Suppressor macrophage treated with lipopolysaccharide for 1 hour (primary cell): ENCODE measurements around the gene ZP3.
"Not testable (repeated sequence)": the region's sequence is repeated elsewhere in the genome, so short reads cannot be mapped to it uniquely, and the experiment has no call there.

Experiments used
- DNase-seq, 3 donors: peaks; one replicate each; pipeline ENCODE4 v3.0.0-alpha.2; 2020 to 2022

ZP3 gene

DNA sequence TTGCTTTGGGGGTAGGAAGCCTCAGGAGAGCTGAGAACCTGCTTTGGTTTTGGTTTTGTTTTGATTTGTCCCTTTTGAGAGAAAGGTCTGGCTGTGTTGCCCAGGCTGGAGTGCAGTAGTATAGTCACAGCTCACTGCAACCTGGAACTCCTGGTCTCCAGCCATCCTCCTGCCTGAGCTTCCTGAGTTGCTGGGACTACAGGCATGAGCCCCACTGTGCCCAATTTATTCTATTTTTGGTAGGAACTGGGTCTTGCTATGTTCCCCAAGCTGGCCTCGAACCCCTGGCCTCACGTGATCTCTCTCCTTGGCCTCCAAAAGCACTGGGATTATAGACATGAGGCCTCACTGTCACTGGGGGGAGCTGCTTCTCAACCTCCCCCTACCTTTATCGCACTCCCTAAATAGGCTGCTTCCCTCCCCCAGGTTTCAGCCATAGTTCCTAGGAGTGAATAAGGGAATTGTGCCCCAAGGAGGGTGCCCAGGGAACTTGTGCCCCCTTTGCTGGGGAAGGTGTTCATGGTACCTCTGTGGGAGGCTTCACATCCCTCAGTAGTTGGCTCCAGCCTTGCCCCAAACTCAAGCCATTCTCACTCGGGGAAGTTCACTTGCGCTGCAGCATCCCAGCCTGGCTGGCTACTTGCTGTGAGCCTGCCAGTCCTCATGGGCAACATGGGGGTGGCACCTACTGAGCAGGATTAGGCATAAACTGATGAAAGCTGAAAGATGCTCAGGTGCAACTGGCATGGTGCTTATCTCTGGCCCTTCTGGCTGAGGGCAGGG is 18.1 kb downstream of the ZP3 start:
- DNase-seq, result not testable (repeated sequence)

DNA sequence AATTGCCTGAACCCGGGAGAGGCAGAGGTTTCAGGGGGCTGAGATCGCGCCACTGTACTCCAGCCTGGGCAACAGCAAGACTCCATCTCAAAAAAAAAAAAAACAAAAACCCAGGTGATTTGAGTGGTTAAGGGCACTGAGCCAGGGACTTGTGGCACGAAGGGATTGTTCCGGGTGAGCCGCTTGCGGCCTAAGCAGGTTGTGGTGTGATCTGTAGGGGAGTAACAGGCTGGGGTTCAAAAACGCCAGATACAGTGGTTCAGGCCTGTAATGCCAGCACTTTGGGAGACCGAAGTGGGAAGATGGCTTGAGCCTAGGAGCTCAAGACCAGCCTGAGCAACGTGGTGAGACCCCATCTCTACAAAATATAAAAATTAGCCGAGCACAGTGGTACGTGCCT is 19.1 kb downstream of the ZP3 start:
- DNase-seq, result not testable (repeated sequence)

DNA sequence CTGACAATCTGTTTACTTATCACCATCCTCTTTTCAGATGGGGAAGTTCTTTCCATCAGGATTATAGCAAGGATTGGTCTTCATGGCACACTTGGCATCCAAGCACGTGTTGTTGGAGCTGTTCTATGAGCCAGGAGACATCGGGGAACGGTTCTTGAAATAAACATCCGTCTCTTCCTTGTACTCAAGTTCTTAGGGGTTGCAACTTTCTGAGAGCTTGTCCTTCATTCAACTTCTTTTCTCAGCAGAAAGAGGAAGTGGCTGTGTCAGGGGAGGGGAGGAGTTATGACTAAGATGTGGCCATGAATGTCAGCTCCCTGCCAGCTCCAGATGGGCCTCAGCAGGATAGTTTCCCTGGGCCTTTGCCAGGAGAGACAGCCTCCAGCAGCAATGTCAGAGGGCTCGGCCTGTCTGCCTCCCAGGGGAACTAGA is 20.8 kb downstream of the ZP3 start:
- peak; percentile 46 to 65 (median 63) for DNase-seq

DNA sequence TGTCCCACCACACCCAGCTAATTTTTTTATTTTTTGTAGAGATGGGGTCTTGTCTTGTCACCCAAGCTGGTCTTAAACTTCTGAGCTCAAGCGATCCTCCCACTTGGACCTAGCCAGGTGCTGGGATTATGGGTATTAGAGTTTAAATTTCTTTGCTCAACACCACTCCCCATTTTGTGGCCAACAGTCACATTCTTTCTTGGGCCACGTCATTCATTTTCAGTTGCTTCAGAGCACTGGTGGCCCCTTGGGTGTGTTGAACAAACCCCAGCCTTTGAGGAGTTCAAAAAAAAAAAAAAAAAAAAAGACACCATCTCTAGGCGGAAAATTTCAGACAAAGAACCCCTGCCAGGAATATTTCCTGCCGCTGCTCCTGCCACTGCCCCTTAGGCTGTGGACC is 32.3 kb downstream of the ZP3 start:
- DNase-seq, result not testable (repeated sequence)

DNA sequence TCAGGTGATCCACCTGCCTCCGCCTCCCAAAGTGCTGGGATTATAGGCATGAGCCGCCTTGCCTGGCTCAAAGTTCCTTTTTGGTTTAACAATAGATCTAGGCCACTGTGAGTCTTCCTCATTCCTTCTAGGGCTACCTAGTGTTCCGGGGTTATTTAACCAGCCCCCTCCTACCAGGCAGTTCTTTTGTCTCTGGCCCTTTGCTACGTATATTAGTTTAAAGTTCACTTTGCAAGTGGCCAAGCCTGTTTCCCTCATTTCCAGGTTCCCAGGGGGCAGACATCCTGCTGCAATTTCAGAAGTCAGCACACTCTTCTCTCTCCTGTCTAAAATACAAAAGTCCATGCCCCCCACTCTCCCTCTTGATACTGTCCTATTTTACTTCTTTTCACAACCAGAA is 33.8 kb downstream of the ZP3 start:
- not testable (repeated sequence) for DNase-seq

DNA sequence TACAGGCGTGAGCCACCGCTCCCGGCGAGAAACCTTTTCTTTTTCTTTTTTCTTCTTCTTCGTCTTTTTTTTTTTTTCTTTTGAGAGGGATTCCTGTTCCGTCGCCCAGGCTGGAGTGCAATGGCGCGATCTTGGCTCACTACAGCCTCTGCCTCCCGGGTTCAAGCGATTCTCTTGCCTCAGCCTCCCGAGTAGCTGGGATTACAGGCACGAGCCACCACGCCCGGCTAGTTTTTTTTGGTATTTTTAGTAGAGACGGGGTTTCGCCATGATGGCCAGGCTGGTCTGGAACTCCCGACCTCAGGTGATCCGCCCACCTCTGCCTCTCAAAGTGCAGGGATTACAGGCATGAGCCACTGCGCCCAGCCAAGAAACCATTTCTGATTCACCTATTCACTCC is 36.0 kb downstream of the ZP3 start:
- DNase-seq, result not testable (repeated sequence)

DNA sequence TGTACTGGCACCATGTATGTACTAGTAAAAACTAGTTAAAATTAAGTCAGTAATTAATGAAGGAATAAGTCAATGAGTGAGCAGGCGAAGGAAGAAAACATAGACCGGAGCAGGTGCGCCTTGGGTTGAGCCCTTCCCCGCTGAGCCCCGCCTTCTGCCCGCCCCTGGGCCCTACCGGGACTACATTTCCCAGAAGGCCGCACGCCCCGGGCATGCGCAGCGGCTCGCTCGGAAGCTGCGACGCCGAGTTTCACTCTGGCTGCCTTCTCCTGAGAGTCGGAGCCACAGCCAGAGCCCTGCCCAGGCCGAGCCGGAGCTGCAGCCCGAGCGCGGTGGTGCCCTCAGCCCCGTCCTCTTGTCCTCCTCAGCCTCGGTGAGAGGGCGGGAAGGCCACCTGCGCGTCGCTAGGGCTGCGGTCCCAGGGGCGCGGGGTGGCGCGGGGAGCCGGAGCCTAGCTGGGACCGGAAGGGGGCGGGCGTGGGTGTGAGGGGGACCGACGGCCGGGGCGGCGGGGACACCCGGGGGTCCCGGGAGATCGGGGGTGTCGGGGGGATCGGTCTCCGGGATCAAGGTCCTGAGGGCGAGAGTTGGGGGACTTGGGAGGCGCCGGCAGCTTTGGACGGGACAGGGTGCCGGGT is 36.8 kb downstream of the ZP3 start, which contains the start of gene DTX2:
DTX2 (plus strand) TSS at position 246 of the 638 bp plus-strand sequence. CDS start 18,801 bp downstream, outside the sequence.
- DNase-seq, result not testable (repeated sequence)

DNA sequence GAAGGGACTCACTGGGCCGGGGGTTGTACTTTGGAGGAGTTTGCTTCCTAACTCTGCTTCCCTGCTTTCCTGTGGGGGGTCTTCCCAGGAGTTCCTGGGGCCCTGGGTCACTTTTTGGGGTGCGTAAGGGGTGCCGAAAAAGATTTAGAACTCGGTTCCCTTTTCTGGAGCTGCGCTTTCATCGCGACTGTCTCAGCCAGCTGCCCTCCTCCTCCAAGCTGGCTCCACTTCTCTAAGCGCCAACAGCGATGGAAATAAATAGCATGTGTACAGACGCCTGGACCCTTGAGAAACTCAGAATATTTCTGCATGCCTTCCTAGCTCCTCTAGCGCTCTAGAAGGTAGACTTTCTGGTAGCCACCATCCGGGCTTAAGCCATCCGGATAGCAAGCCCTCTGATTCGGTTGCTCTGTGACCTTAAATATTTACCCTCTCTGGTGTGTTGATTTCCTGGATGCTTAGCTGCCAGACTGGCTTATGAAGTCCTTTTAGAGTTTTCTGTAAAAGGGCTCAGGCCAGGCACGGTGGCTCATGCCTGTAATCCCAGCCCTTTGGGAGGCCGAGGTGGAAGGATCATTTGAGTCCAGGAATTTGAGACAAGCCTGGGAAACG is 37.6 kb downstream of the ZP3 start:
- not testable (repeated sequence) for DNase-seq

DNA sequence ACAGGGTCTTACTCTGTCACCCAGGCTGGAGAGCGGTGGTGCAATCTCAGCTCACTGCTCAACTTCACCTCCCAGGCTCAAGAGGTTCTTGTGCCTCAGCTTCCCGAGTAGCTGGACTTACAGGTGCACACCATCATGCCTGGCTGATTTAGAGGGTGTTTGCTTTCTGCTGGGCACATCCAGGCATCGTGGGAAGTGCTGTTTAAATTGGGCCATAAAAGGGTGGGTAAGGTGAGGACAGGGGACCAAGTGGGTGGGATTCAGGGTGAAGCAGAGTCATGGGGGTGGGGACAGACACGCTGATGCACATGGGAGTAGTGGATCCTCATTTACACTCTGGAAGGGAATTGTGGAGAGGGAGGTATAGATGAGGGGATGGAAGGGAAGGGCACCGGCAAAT is 40.2 kb downstream of the ZP3 start:
- not testable (repeated sequence) for DNase-seq

DNA sequence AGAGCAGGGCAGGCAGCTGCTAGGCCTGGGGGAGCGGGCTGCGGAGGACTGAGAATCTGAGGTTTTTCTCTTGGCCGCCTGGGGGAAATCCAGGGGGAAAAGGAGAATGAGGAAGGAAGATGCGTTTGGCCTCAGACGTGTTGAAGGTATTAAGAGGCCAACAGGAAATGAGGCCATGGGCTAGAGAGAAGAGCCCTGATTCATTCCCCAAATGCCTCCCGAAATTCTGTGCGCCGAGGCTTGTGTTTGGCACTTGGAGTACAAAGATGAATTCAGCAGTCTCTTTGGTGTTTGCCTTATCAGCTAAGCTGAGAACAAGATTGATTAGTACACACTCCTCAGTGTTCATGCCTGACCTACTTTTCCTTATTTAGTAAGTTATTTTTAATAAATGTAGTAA is 41.2 kb downstream of the ZP3 start:
- not testable (repeated sequence) for DNase-seq

DNA sequence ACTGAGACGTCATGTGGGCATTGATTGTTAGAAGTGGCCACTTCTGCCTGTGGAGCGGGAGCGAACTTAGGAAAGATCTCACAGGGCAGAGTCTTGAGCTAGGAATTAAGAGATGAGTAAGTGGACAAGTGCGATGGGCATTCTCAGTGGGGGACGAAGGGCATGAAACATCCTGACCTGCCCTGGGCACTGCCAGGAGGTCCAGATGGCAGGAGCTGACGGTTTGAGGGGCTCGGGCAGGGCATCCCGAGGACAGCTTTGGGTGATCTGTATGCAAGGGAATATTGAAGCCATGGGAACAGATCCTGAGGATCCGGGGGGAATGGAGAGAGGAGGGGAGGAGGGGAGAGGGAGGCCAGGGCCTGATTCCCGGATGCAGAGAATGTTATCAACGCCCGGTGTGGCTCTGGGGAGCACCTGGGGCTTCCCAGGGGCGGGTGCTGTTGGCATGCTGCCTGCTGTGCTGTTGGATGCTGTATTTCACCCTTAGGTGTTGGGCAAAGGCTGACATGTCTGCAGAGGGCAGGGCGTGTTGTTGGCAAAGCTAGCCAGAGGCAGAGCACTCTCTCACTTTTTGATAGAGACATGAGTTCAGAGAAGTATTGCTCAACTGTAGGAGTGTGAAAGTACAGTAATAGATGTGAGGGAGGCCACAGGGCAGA is 43.1 kb downstream of the ZP3 start:
- DNase-seq, result peak in 1 of 3 donors; percentile 12

DNA sequence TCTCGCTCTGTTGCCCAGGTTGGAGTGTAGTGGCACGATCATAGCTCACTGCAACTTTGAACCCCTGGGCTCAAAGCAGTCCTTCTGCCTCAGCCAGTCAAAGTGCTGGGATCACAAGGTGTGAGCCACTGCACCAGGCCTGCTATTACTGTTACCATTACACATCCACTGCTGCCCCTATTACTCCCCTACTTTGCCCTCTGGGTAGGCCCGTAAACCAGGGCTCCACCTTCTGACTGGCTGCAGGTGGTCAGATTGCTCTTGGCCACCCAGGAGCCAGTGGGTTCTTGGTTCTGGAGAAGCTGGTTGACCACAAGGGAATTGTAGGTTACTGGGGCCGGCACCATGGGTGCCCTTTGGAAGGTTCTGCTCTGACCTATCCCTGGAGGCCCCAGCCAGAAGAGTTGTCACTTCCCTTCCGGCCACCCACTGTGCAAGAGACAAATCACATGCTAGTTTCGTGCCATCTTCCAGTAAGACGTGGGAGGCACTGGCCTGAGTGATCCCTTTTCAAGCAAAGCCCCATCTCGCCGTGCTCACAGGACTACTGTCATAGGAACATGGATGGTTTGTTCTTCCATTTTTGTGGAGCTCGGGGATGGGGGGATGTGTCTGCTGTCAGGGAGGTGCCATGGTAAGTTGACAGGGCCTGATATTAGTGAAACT is 46.9 kb downstream of the ZP3 start:
- peak; percentile 60 to 78 (median 69) for DNase-seq

DNA sequence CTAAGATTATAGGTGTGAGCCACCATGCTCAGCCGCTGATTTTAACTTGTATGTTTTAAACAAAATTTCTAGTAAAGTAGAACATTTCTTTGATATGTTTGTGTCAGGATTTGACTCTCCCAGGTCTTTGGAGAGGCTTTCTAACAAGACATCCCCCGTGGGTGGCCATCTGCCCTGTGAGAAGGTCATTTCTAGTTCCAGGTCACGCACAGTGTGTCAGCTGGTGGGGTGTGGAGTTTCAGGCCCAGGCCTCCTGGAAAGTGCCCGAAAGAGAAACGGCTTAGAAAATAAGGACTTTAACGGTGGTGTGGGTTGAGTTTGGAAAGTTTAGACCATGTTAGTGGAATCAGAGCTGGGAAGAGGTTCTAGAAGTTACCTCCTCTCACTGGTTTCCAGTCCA is 48.3 kb downstream of the ZP3 start:
- DNase-seq, result not testable (repeated sequence)

DNA sequence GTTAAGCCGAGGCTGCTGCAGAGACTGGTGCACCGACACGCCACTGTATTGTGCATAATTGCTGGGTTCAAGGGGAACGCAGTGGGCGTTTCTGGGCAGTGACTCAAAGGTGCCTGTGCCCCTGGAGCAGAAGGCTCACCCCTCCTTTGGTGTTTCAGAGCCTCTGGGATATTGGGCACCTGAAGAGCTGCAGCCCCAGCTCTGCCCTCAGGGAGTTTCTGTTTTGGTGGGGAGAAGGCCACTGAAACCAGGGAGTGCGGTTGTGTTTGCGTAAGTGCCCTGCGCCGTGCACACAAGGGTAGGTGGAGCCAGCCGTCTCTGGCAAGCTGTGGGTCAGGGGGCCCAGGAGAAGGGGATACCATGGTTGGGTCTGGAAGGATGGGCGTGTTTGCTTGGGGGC is 51.5 kb downstream of the ZP3 start:
- not testable (repeated sequence) for DNase-seq

DNA sequence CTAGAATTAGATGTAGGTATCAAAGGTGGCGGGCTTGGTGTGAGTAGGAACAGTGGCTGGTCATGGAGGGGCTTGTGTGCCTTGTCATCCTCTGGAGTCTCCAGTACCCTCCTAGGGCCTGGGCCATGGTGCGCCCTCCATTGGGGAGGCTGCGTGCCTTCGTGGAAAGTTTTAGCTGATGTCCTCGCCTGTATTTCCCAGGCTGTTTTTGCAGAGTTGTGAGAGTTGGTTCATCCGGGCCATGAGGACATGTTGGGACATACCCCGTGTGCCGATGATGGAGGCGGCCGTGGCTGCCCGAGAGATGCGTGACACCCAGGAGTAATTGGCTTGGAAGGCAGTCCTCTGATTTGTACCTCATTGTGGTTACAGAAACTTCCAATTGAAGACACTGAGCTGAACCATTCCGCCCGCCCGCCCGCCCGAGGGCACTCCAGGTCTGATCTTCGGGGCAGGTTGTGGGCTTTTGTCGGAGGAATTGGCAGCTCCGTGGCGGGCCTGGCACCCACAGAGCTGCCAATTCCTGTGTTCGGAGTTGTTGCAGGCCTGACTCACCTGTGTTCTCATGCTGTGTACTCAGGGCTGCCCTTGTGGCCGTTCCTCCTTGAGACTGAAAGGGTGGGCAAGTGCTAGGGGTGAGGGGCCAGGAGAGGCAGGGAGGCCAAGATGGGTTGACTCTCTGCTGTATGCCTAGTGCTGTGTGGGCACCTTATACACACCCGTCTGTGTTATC is 52.2 kb downstream of the ZP3 start:
- not testable (repeated sequence) for DNase-seq

DNA sequence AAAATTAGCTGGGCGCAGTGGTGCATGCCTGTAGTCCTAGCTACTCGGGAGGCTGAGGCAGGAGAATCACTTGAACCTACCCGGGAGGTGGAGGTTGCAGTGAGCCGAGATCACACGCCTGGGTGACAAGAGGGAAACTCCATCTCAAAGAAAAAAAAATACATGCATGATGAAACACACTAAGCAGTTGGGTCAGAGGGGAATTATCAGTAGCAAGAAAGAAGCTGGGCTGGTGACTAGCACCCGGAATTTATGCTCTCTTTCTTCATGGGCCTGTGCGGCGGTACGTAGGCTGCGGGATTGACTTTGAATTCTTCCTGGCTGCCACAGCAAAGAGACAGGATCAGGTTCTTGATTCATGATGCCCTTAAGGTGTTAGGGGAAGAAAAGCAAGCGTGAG is 54.9 kb downstream of the ZP3 start:
- DNase-seq, result peak; percentile 55 to 66 (median 59)

DNA sequence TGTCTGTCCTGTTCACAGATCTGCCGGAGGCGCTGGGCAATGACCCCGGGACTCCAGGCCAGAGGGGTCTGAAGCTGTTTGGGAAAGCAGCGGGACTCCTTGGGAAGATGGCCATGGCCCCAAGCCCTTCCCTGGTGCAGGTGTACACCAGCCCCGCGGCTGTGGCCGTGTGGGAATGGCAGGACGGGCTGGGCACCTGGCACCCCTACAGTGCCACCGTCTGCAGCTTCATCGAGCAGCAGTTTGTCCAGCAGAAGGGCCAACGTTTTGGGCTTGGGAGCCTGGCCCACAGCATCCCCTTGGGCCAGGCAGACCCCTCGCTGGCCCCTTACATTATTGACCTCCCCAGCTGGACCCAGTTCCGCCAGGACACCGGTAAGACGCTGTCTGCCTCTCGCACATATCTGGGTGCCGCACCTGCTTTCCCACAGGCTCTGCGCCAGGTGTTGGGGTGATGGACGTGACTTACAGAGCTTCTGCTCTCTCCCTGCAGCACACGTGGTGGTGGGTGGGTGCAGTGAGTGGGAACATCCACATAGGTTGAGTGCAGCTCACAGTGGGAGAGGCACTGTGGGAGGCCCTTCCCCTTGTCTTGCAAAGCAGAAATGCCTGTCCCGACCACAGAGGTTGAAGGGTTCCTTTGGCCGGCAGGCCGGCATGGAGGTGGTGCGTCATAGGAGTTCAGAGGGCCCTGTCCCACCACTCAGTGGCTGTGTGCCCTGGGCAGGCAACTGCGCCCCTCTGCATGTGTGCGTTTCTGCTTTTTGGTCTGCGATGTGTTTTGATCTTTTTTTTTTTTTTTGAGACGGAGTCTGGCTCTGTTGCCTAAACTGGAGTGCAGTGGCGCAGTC is 55.9 kb downstream of the ZP3 start:
- DNase-seq, result peak in 1 of 3 donors; percentile 5

DNA sequence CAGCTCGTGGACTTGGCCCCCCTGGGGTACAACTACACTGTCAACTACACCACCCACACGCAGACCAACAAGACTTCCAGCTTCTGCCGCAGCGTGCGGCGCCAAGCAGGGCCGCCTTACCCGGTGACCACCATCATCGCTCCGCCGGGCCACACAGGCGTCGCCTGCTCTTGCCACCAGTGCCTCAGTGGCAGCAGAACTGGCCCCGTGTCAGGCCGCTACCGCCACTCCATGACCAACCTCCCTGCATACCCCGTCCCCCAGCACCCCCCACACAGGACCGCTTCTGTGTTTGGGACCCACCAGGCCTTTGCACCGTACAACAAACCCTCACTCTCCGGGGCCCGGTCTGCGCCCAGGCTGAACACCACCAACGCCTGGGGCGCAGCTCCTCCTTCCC is 57.9 kb downstream of the ZP3 start:
- not testable (repeated sequence) for DNase-seq

DNA sequence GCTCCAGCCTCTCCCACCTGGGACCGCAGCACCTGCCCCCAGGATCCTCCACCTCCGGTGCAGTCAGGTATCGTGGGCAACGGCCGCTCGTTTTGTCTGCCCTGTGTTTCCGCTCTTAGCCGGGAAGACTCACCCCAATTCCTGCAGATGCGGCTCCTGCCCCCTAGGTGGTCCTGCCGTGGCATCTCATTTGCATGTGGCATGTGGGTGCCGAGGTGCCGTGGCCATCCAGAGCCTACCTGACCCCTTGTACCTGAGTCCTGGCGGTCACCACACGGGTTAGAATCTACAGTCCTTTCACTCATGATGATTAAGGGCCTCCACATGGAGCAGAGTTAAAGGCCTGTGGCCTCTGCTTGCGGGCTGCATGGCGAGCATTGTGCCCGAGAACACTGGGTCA is 58.3 kb downstream of the ZP3 start:
- not testable (repeated sequence) for DNase-seq

DNA sequence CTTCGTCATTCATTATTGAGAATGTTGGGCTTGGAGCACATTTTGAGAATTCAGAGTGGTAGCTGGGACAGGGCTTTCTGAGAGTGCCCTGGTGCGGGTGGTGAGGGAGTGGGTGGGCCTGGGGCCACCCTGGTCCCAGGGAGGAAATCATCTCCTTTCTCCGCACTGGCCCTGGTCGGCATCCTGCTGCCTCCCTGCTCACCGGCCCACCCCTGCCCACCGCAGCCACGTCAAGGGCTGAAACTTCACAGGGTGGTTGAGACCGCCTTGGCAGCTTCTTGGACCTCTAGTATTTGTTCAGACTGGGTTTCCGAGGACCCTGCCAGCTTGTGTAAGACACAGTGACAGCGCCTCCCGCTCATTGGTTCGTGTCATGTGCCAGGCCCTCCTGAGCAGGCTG is 59.7 kb downstream of the ZP3 start:
- DNase-seq, result not testable (repeated sequence)
